Transverse colon (tissue), 4 donors: ENCODE measurements around the gene PIGU.

Experiments
- CTCF ChIP-seq, 5 experiments: fragments of 200-600 bp in 3 of 5; fragments of 450-650 bp in 2 of 5; sonication (generic) in 3 of 5; IDR thresholded peaks; 1 replicate in 2 of 5; 2 replicates in 3 of 5; pipeline ENCODE4 v1.5.1; 2016 to 2017; ENCODE audit warnings: antibody characterized with exemption in 5 of 5, inconsistent platforms in 3 of 5, mild to moderate bottlenecking in 2 of 5, moderate library complexity in 1 of 5
- POLR2AphosphoS5 ChIP-seq, 3 donors: sonication (generic); formaldehyde crosslinking; IDR thresholded peaks; one replicate each; pipeline ENCODE4 v1.6.1; 2016; ENCODE audit warnings: antibody characterized with exemption in 3 of 3

- TF ChIP-seq CTCF (IDR thresholded peaks at IDR 0.05): no peak
- no peak for TF ChIP-seq POLR2AphosphoS5 (IDR thresholded peaks at IDR 0.05)
These were observed 40.6 kb upstream of the PIGU start for GRCh38 chr20:34717230-34718095.
